Hippocampal formation (tissue), 2 donors: ENCODE data around the gene INSC.
A peak's percentile ranks its signal among the peaks of the same experiment; 100 is the strongest.

Source experiments
- DNase-seq, 2 donors: peaks; one replicate each; lab custom pipeline; 2025; lab: John Stamatoyannopoulos, UW

INSC gene

GRCh38 chr11:15216678-15217077 is 102.0 kb downstream of the INSC start:
- no peak for DNase-seq

GRCh38 chr11:15217416-15217815 is 102.7 kb downstream of the INSC start:
- DNase-seq = no peak

- no peak for DNase-seq
Observed at GRCh38 chr11:15222777-15223176, 108.1 kb downstream of the INSC start.

GRCh38 chr11:15223318-15223717 is 108.6 kb downstream of the INSC start:
- no peak for DNase-seq

GRCh38 chr11:15224466-15224865 is 109.7 kb downstream of the INSC start:
- DNase-seq = no peak

GRCh38 chr11:15227011-15227410 is 112.3 kb downstream of the INSC start:
- no peak for DNase-seq

GRCh38 chr11:15228331-15228849 is 113.7 kb downstream of the INSC start:
- no peak for DNase-seq

GRCh38 chr11:15229069-15229468 is 114.3 kb downstream of the INSC start:
- no peak for DNase-seq

GRCh38 chr11:15232496-15232895 is 117.8 kb downstream of the INSC start:
- no peak for DNase-seq

GRCh38 chr11:15233371-15234165 is 118.8 kb downstream of the INSC start:
- DNase-seq = no peak

GRCh38 chr11:15234796-15235195 is 120.1 kb downstream of the INSC start:
- DNase-seq = no peak

- DNase-seq = no peak
Observed at GRCh38 chr11:15236559-15236958, 121.8 kb downstream of the INSC start.

- DNase-seq = no peak
Observed at GRCh38 chr11:15238856-15239255, 124.1 kb downstream of the INSC start.

- no peak for DNase-seq
Observed at GRCh38 chr11:15248749-15249148, 134.0 kb downstream of the INSC start.

GRCh38 chr11:15258433-15259165 is 143.9 kb downstream of the INSC start:
- DNase-seq = no peak

- no peak for DNase-seq
Observed at GRCh38 chr11:15266999-15267398, 152.3 kb downstream of the INSC start.

GRCh38 chr11:15268598-15268997 is 153.9 kb downstream of the INSC start:
- DNase-seq = no peak

- peak in 1 of 2 donors; percentile 27 for DNase-seq
Observed at GRCh38 chr11:15275141-15275540, 160.4 kb downstream of the INSC start.

- no peak for DNase-seq
Observed at GRCh38 chr11:15276621-15277020, 161.9 kb downstream of the INSC start.

GRCh38 chr11:15278128-15278527 is 163.4 kb downstream of the INSC start:
- no peak for DNase-seq

GRCh38 chr11:15280393-15280792 is 165.7 kb downstream of the INSC start:
- DNase-seq = no peak

GRCh38 chr11:15282754-15283153 is 168.0 kb downstream of the INSC start:
- no peak for DNase-seq

GRCh38 chr11:15286465-15286864 is 171.7 kb downstream of the INSC start:
- DNase-seq = no peak
